ENCODE measurements around the gene HNF4A.
"Not testable (repeated sequence)": the region's sequence is repeated elsewhere in the genome, so short reads cannot be mapped to it uniquely, and the experiment has no call there.

Gene HNF4A

DNA sequence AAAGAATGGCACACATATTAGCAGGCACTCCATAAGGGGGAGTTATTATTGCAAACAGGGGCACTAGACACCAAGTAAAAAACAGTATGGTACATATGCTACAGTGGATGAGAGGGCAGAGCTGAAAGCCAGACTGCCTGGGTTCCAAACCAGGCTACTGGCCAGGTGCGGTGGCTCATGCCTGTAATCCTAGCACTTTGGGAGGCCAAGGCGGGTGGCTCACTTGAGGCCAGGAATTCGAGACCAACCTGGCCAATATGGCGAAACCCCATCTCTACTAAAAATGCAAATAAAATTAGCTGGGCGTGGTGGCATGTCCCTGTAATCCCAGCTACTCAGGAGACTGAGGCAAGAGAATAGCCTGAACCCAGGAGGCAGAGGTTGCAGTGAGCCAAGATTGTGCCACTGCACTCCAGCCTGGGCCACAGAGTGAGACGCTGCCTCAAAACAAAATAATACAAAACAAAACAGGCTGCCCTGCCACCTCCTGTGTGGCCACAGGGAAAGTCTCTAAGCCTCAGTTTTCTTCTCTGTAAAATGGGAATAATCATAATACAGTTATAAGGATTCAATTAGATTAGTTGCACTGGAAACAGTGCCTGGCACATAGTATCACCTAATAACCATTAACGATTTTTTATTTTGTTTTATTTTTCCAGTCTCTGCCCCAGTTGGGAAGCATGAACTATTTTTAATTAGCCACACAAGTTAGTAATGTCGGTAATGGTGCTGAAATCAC, 112.7 kb downstream of the HNF4A start:
- Histone ChIP-seq H3K27me3 (ENCODE audit: control insufficient read depth in 3 of 3, insufficient read depth in 3 of 3, low read depth in 1 of 3, low read length in 3 of 3) (peaks cover 0 to 11% (median 2%) of the 10 kb centered on the region in 3 experiments), H2BK12ac (ENCODE audit: low read length) (no peak overlapping the region), H2BK120ac (ENCODE audit: low read depth, low read length) (no peak overlapping the region), H3K9ac (ENCODE audit: low read depth, low read length, poor library complexity) (no peak overlapping the region), H3K79me1 (ENCODE audit: low read depth, low read length) (no peaks in the 10 kb centered on the region), H3K4me1 (ENCODE audit: control insufficient read depth in 2 of 2, insufficient read depth in 1 of 2, low read depth in 1 of 2, low read length in 2 of 2) (peaks cover 0 to 2% of the 10 kb centered on the region in 2 donors), H3K27ac (replicated peaks; ENCODE audit: low read length) (no peak overlapping the region), H3K36me3 (replicated peaks in 1 of 2; ENCODE audit: control insufficient read depth in 2 of 2, insufficient read depth in 2 of 2, low read length in 2 of 2) (no peaks in the 10 kb centered on the region), H2AK5ac (ENCODE audit: low read depth, low read length) (no peak overlapping the region), H2BK5ac (ENCODE audit: low read length) (no peak overlapping the region), H3K4me2 (ENCODE audit: insufficient read depth, low read length, poor library complexity, severe bottlenecking) (no peak overlapping the region), H3K14ac (ENCODE audit: low read length) (no peak overlapping the region), H3K4ac (ENCODE audit: low read length) (no peak overlapping the region), H3K4me3 (ENCODE audit: low read length in 2 of 2) (no peak overlapping the region), H2AFZ (ENCODE audit: low read length) (no peak overlapping the region), H4K91ac (ENCODE audit: low read depth, low read length, poor library complexity) (no peak overlapping the region), H2BK15ac (ENCODE audit: low read length) (no peak overlapping the region), H3K9me3 (replicated peaks in 1 of 2; ENCODE audit: control insufficient read depth in 2 of 2, insufficient read depth in 1 of 2, low read depth in 1 of 2, low read length in 2 of 2) (no peaks in the 10 kb centered on the region), H3K18ac (ENCODE audit: low read length) (no peak overlapping the region), H4K8ac (ENCODE audit: low read depth, low read length) (no peak overlapping the region), H3K23ac (ENCODE audit: low read depth, low read length, poor library complexity) (no peak overlapping the region)
- WGBS, 2 donors (ENCODE audit: extremely low coverage in 2 of 2, insufficient read length in 2 of 2, insufficient replicate concordance in 1 of 2) = no CpG with 5 or more reads among the region's 8 CpGs
- no peak for DNase-seq (ENCODE audit: low spot score)

DNA sequence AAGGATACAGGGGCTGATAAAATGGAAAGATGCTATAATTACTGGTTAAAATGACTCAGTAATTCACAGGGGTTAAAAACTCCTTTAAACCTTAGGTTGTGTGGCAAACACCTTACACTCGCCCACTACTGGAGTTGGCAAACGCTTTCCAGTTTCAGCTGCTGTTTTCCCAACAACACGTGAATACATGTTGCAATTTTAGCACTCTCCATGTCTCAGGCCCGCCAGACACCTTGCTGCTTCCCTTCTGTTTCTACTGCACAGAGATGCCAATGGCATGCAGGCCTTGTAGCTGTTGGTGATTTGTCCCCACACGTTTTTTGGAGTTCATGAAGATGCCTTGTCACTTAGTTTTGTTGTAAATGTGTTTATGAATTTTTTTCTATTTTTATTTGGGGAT, 114.8 kb downstream of the HNF4A start:
- Histone ChIP-seq H2BK120ac (ENCODE audit: low read depth, low read length) (no peak overlapping the region), H2AFZ (ENCODE audit: low read length) (no peak overlapping the region), H2BK12ac (ENCODE audit: low read length) (no peak overlapping the region), H4K8ac (ENCODE audit: low read depth, low read length) (no peak overlapping the region), H2BK5ac (ENCODE audit: low read length) (no peak overlapping the region), H3K36me3 (replicated peaks in 1 of 2; ENCODE audit: control insufficient read depth in 2 of 2, insufficient read depth in 2 of 2, low read length in 2 of 2) (no peaks in the 10 kb centered on the region), H2AK5ac (ENCODE audit: low read depth, low read length) (no peak overlapping the region), H3K4me3 (ENCODE audit: low read length in 2 of 2) (no peak overlapping the region), H3K4ac (ENCODE audit: low read length) (no peak overlapping the region), H3K27ac (replicated peaks; ENCODE audit: low read length) (no peak overlapping the region), H3K14ac (ENCODE audit: low read length) (no peak overlapping the region), H3K18ac (ENCODE audit: low read length) (no peak overlapping the region), H3K9ac (ENCODE audit: low read depth, low read length, poor library complexity) (no peak overlapping the region), H3K23ac (ENCODE audit: low read depth, low read length, poor library complexity) (no peak overlapping the region), H3K79me1 (ENCODE audit: low read depth, low read length) (no peaks in the 10 kb centered on the region), H2BK15ac (ENCODE audit: low read length) (no peak overlapping the region), H4K91ac (ENCODE audit: low read depth, low read length, poor library complexity) (no peak overlapping the region), H3K4me2 (ENCODE audit: insufficient read depth, low read length, poor library complexity, severe bottlenecking) (no peak overlapping the region), H3K27me3 (ENCODE audit: control insufficient read depth in 3 of 3, insufficient read depth in 3 of 3, low read depth in 1 of 3, low read length in 3 of 3) (peaks cover 0 to 7% (median 2%) of the 10 kb centered on the region in 3 experiments), H3K4me1 (ENCODE audit: control insufficient read depth in 2 of 2, insufficient read depth in 1 of 2, low read depth in 1 of 2, low read length in 2 of 2) (peaks cover 2% of the 10 kb centered on the region in 2 donors), H3K9me3 (replicated peaks in 1 of 2; ENCODE audit: control insufficient read depth in 2 of 2, insufficient read depth in 1 of 2, low read depth in 1 of 2, low read length in 2 of 2) (no peaks in the 10 kb centered on the region)
- WGBS, 2 donors (ENCODE audit: extremely low coverage in 2 of 2, insufficient read length in 2 of 2, insufficient replicate concordance in 1 of 2) = no CpG with 5 or more reads among the region's 5 CpGs
- no peak for DNase-seq (ENCODE audit: low spot score)

DNA sequence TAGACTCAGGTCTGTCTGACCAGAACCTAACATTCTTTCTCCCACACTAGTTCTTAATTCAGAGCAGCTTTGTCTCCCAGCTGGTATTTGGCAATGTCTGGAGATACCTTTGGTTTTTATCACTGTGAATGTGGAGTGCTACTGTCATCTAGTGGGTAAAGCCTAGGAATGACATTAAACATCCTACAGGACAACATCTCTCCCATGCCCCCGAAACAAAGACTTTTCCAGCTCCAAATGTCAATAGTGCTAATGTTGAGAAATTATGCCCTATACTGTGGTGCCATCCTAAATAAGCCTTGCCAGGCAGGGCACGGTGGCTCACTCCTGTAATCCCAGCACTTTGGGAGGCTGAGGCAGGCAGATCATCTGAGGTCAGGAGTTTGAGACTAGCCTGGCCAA, 116.0 kb downstream of the HNF4A start:
- no peak overlapping the region for H3K4me2 ChIP-seq (ENCODE audit: insufficient read depth, low read length, poor library complexity, severe bottlenecking)
- H3K4me1 ChIP-seq (ENCODE audit: control insufficient read depth in 2 of 2, insufficient read depth in 1 of 2, low read depth in 1 of 2, low read length in 2 of 2) = peaks cover 4 to 7% of the 10 kb centered on the region in 2 donors
- no peak overlapping the region for H3K4me3 ChIP-seq (ENCODE audit: low read length in 2 of 2)
- H3K36me3 ChIP-seq (replicated peaks in 1 of 2; ENCODE audit: control insufficient read depth in 2 of 2, insufficient read depth in 2 of 2, low read length in 2 of 2) = no peaks in the 10 kb centered on the region
- H3K18ac ChIP-seq (ENCODE audit: low read length) = no peak overlapping the region
- no peaks in the 10 kb centered on the region for H3K9me3 ChIP-seq (replicated peaks in 1 of 2; ENCODE audit: control insufficient read depth in 2 of 2, insufficient read depth in 1 of 2, low read depth in 1 of 2, low read length in 2 of 2)
- no peak overlapping the region for H3K9ac ChIP-seq (ENCODE audit: low read depth, low read length, poor library complexity)
- H3K23ac ChIP-seq (ENCODE audit: low read depth, low read length, poor library complexity) = no peak overlapping the region
- no peak overlapping the region for H3K14ac ChIP-seq (ENCODE audit: low read length)
- no peak overlapping the region for H4K8ac ChIP-seq (ENCODE audit: low read depth, low read length)
- H2BK12ac ChIP-seq (ENCODE audit: low read length) = no peak overlapping the region
- H3K79me1 ChIP-seq (ENCODE audit: low read depth, low read length) = no peaks in the 10 kb centered on the region
- no peak overlapping the region for H4K91ac ChIP-seq (ENCODE audit: low read depth, low read length, poor library complexity)
- H2BK120ac ChIP-seq (ENCODE audit: low read depth, low read length) = no peak overlapping the region
- no peak for DNase-seq (ENCODE audit: low spot score)
- no peak overlapping the region for H2AFZ ChIP-seq (ENCODE audit: low read length)
- H3K27me3 ChIP-seq (ENCODE audit: control insufficient read depth in 3 of 3, insufficient read depth in 3 of 3, low read depth in 1 of 3, low read length in 3 of 3) = peaks cover 0 to 4% (median 2%) of the 10 kb centered on the region in 3 experiments
- H3K27ac ChIP-seq (replicated peaks; ENCODE audit: low read length) = no peak overlapping the region
- WGBS, 2 donors (ENCODE audit: extremely low coverage in 2 of 2, insufficient read length in 2 of 2, insufficient replicate concordance in 1 of 2) = no CpG with 5 or more reads among the region's 2 CpGs
- H2BK15ac ChIP-seq (ENCODE audit: low read length) = no peak overlapping the region
- H2AK5ac ChIP-seq (ENCODE audit: low read depth, low read length) = no peak overlapping the region
- H3K4ac ChIP-seq (ENCODE audit: low read length) = no peak overlapping the region
- H2BK5ac ChIP-seq (ENCODE audit: low read length) = no peak overlapping the region

DNA sequence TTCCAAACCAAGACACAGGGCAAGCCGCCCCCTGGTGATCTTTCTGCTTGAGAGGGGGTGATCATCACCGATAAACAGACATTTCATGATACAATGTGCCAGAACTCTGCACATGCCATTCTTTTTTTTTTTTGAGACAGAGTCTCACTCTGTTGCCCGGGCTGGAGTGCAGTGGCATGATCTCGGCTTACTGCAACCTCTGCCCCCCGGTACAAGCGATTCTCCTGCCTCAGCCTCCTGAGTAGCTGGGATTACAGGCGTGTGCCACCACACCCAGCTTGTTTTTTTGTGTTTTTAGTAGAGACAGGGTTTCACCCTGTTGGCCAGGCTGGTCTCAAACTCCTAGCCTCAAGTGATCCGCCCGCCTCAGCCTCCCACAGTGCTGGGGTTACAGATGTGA, 116.8 kb downstream of the HNF4A start:
- not testable (repeated sequence) for H3K4me3 ChIP-seq (ENCODE audit: low read length in 2 of 2); H3K27ac ChIP-seq (replicated peaks; ENCODE audit: low read length); H2BK5ac ChIP-seq (ENCODE audit: low read length); H3K4ac ChIP-seq (ENCODE audit: low read length); H3K23ac ChIP-seq (ENCODE audit: low read depth, low read length, poor library complexity); H2BK120ac ChIP-seq (ENCODE audit: low read depth, low read length); H4K91ac ChIP-seq (ENCODE audit: low read depth, low read length, poor library complexity); H2AK5ac ChIP-seq (ENCODE audit: low read depth, low read length); H3K14ac ChIP-seq (ENCODE audit: low read length); H3K79me1 ChIP-seq (ENCODE audit: low read depth, low read length); H2AFZ ChIP-seq (ENCODE audit: low read length); DNase-seq (ENCODE audit: low spot score); H3K36me3 ChIP-seq (replicated peaks in 1 of 2; ENCODE audit: control insufficient read depth in 2 of 2, insufficient read depth in 2 of 2, low read length in 2 of 2); H3K9me3 ChIP-seq (replicated peaks in 1 of 2; ENCODE audit: control insufficient read depth in 2 of 2, insufficient read depth in 1 of 2, low read depth in 1 of 2, low read length in 2 of 2); H3K9ac ChIP-seq (ENCODE audit: low read depth, low read length, poor library complexity); H2BK15ac ChIP-seq (ENCODE audit: low read length); H2BK12ac ChIP-seq (ENCODE audit: low read length); H3K18ac ChIP-seq (ENCODE audit: low read length); H3K27me3 ChIP-seq (ENCODE audit: control insufficient read depth in 3 of 3, insufficient read depth in 3 of 3, low read depth in 1 of 3, low read length in 3 of 3); H4K8ac ChIP-seq (ENCODE audit: low read depth, low read length); H3K4me2 ChIP-seq (ENCODE audit: insufficient read depth, low read length, poor library complexity, severe bottlenecking)
- peaks cover 4 to 11% of the 10 kb centered on the region in 2 donors for H3K4me1 ChIP-seq (ENCODE audit: control insufficient read depth in 2 of 2, insufficient read depth in 1 of 2, low read depth in 1 of 2, low read length in 2 of 2)
- no CpG with 5 or more reads among the region's 9 CpGs for WGBS, 2 donors (ENCODE audit: extremely low coverage in 2 of 2, insufficient read length in 2 of 2, insufficient replicate concordance in 1 of 2)

Data from neuronal stem cell (in vitro differentiated cells).